Measurements from ENCODE around the gene ELMO3. TPM values are rescaled to one million over a fixed set of nuclear protein-coding genes. Genes with fewer than 3 reads are reported as not detected.

The ELMO3 gene
- total and polyA plus RNA-seq, 2 donors (not counting 1 experiment from before 2014, with no cell fraction given) = 0.33 to 0.36 TPM

DNA sequence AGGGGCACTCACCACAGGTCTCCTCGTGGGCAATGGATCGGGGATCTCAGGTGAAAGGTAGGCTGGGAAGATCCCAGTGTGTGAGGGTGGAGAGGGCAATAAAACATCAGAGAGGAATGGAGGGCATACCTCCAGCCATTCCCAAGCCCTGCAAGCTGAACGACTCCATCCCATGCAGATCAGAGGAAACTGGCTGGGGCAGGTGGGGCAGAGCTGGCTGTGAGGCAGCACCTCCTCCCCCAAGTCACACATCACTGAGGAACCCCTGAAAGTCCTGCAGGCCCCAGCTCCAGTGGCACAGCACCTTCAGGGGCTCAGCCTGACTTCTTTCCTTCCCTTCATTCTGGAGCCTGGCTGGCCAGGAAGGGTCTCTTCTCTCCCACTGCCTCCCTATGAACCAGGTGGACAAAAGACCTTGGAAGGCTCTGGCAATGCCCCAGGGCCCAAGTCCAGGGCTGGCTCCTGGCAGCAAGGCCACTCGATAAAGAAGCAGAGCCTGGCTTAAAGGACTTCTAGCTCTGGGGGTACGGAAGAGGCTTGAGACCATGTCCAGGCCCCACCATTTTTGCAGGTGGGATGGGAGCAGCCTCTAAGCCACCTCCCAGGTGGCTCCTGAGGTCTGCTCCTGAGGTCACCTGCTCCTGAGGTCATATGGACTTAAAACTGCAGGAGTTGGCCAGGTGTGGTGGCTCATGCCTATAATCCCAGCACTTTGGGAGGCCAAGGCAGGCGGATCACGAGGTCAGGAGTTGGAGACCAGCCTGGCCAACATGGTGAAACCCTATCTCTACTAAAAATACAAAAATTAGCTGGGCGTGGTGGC, 14.5 kb downstream of the ELMO3 start:
- no peak for TF ChIP-seq EZH2 (IDR thresholded peaks at IDR 0.05; ENCODE audit: low read length, missing control alignments)
- TF ChIP-seq, protein P1, sequence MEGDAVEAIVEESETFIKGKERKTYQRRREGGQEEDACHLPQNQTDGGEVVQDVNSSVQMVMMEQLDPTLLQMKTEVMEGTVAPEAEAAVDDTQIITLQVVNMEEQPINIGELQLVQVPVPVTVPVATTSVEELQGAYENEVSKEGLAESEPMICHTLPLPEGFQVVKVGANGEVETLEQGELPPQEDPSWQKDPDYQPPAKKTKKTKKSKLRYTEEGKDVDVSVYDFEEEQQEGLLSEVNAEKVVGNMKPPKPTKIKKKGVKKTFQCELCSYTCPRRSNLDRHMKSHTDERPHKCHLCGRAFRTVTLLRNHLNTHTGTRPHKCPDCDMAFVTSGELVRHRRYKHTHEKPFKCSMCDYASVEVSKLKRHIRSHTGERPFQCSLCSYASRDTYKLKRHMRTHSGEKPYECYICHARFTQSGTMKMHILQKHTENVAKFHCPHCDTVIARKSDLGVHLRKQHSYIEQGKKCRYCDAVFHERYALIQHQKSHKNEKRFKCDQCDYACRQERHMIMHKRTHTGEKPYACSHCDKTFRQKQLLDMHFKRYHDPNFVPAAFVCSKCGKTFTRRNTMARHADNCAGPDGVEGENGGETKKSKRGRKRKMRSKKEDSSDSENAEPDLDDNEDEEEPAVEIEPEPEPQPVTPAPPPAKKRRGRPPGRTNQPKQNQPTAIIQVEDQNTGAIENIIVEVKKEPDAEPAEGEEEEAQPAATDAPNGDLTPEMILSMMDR (conservative IDR thresholded peaks at IDR 0.05 in 1 of 2, IDR thresholded peaks at IDR 0.05 in 1 of 2; ENCODE audit: low read depth in 1 of 2, low read length in 2 of 2) = no peak
- H2AFZ ChIP-seq (ENCODE audit: low read length) = no peak overlapping the region
- H3K4me2 ChIP-seq (ENCODE audit: extremely low read depth, insufficient read depth, low read length) = no peak overlapping the region
- no peaks in the 10 kb centered on the region for H3K79me2 ChIP-seq (ENCODE audit: control insufficient read depth, insufficient read depth, low read length)
- H3K27me3 ChIP-seq (ENCODE audit: control insufficient read depth, insufficient read depth, low read length) = no peaks in the 10 kb centered on the region
- H3K27ac ChIP-seq (ENCODE audit: insufficient read depth, low read length) = no peak overlapping the region
- no peak for DNase-seq (ENCODE audit: low read depth in 2 of 2)
- H3K36me3 ChIP-seq (ENCODE audit: control insufficient read depth, insufficient read depth, low read length) = no peaks in the 10 kb centered on the region
- H3K9me3 ChIP-seq (ENCODE audit: control insufficient read depth, insufficient read depth, low read depth, low read length) = no peaks in the 10 kb centered on the region
- no peak overlapping the region for H3K4me3 ChIP-seq (replicated peaks in 1 of 4; ENCODE audit: control extremely low read depth in 1 of 4, insufficient read depth in 1 of 4, low read depth in 3 of 4, low read length in 4 of 4)
- H4K20me1 ChIP-seq (ENCODE audit: control insufficient read depth, extremely low read depth, insufficient read depth, low read length) = no peaks in the 10 kb centered on the region
- H3K9ac ChIP-seq (ENCODE audit: insufficient read depth, low read length) = no peak overlapping the region
- peaks cover 6% of the 10 kb centered on the region for H3K4me1 ChIP-seq (ENCODE audit: control insufficient read depth, extremely low read depth, insufficient read depth, low read length)

DNA sequence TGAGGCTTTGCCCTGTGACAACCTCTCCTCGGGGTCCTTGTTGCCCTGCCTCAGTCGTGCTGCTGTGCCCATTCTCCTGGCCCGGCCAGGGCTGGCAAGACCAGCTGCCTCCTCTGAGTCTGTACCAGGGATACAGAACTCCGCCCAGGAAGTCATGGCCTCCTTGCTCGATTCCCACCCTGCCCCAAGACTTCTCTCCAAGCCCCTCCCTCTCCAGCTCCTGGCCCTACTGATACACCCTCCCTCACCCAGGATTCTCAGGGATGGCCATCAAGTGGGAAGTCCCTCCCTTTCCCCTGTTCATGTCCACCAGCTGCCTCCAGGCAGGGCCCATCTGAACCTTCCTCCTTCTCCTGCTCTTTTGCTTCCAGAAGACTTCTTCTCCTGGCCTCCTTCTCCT, 16.8 kb downstream of the ELMO3 start:
- H3K4me1 ChIP-seq (ENCODE audit: control insufficient read depth, extremely low read depth, insufficient read depth, low read length) = peaks cover 6% of the 10 kb centered on the region
- no peak overlapping the region for H3K9ac ChIP-seq (ENCODE audit: insufficient read depth, low read length)
- no peaks in the 10 kb centered on the region for H3K36me3 ChIP-seq (ENCODE audit: control insufficient read depth, insufficient read depth, low read length)
- H4K20me1 ChIP-seq (ENCODE audit: control insufficient read depth, extremely low read depth, insufficient read depth, low read length) = no peaks in the 10 kb centered on the region
- no peaks in the 10 kb centered on the region for H3K79me2 ChIP-seq (ENCODE audit: control insufficient read depth, insufficient read depth, low read length)
- H2AFZ ChIP-seq (ENCODE audit: low read length) = no peak overlapping the region
- DNase-seq (ENCODE audit: low read depth in 2 of 2) = no peak
- H3K27me3 ChIP-seq (ENCODE audit: control insufficient read depth, insufficient read depth, low read length) = no peaks in the 10 kb centered on the region
- TF ChIP-seq, protein P1 (conservative IDR thresholded peaks at IDR 0.05 in 1 of 2, IDR thresholded peaks at IDR 0.05 in 1 of 2; ENCODE audit: low read depth in 1 of 2, low read length in 2 of 2) = no peak
- TF ChIP-seq EZH2 (IDR thresholded peaks at IDR 0.05; ENCODE audit: low read length, missing control alignments) = no peak
- H3K27ac ChIP-seq (ENCODE audit: insufficient read depth, low read length) = no peak overlapping the region
- H3K4me2 ChIP-seq (ENCODE audit: extremely low read depth, insufficient read depth, low read length) = no peak overlapping the region
- H3K9me3 ChIP-seq (ENCODE audit: control insufficient read depth, insufficient read depth, low read depth, low read length) = no peaks in the 10 kb centered on the region
- no peak overlapping the region for H3K4me3 ChIP-seq (replicated peaks in 1 of 4; ENCODE audit: control extremely low read depth in 1 of 4, insufficient read depth in 1 of 4, low read depth in 3 of 4, low read length in 4 of 4)

DNA sequence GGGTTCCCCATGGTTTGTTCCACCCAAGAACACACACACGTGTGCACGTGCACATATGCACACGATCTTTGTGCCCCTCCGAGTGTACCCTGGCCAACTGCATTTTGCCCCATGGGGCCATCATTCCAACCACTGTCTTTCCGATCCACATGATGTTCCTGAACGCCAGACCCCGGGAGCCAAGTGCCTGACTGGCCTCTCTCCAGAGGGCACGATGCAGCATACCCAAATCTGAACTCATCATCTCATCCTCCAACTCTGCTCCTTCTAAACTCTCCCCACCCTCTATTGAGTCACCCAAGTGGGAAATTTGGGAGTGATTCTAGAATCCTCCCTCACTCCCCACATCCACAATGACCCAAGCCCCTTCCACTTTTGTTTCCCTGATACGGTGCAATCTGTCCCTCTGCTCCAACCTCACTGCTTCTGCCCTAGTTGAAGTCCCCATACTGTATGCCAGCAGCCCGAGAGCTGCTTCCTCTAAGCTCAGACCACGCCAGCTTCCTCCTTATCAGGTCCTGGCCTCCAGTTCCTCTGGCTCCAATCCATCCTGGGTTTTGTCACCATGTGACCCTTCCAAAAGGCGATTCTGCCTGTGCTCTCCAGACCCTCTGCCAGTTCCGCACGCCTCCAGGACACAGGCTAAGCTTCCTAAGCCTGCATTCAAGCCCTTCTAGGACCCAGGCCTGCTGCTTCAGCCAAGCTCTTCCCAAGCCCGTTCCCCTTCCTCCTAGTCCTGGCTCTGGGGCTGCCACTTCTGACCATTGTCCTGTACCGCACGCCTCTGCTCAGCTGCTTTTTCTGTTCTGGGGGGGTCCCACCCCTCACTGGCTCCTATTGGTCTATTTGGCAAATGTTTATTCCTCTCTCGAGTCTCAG, 17.9 kb downstream of the ELMO3 start:
- no peaks in the 10 kb centered on the region for H3K36me3 ChIP-seq (ENCODE audit: control insufficient read depth, insufficient read depth, low read length)
- TF ChIP-seq, protein P1 (conservative IDR thresholded peaks at IDR 0.05 in 1 of 2, IDR thresholded peaks at IDR 0.05 in 1 of 2; ENCODE audit: low read depth in 1 of 2, low read length in 2 of 2) = no peak
- no peak for TF ChIP-seq EZH2 (IDR thresholded peaks at IDR 0.05; ENCODE audit: low read length, missing control alignments)
- peak overlapping the region; percentile 5 for H2AFZ ChIP-seq (ENCODE audit: low read length)
- no peak for DNase-seq (ENCODE audit: low read depth in 2 of 2)
- H3K9ac ChIP-seq (ENCODE audit: insufficient read depth, low read length) = no peak overlapping the region
- H3K9me3 ChIP-seq (ENCODE audit: control insufficient read depth, insufficient read depth, low read depth, low read length) = no peaks in the 10 kb centered on the region
- no peak overlapping the region for H3K4me3 ChIP-seq (replicated peaks in 1 of 4; ENCODE audit: control extremely low read depth in 1 of 4, insufficient read depth in 1 of 4, low read depth in 3 of 4, low read length in 4 of 4)
- H3K27ac ChIP-seq (ENCODE audit: insufficient read depth, low read length) = no peak overlapping the region
- H3K79me2 ChIP-seq (ENCODE audit: control insufficient read depth, insufficient read depth, low read length) = no peaks in the 10 kb centered on the region
- H4K20me1 ChIP-seq (ENCODE audit: control insufficient read depth, extremely low read depth, insufficient read depth, low read length) = no peaks in the 10 kb centered on the region
- H3K4me1 ChIP-seq (ENCODE audit: control insufficient read depth, extremely low read depth, insufficient read depth, low read length) = peaks cover 6% of the 10 kb centered on the region
- no peaks in the 10 kb centered on the region for H3K27me3 ChIP-seq (ENCODE audit: control insufficient read depth, insufficient read depth, low read length)
- H3K4me2 ChIP-seq (ENCODE audit: extremely low read depth, insufficient read depth, low read length) = no peak overlapping the region

Measured in fibroblast of lung (primary cell).